H1 (cell line): ENCODE measurements around the gene TRIM58. TPM values are rescaled to one million over a fixed set of nuclear protein-coding genes. Genes with fewer than 3 reads are reported as not detected.

Source experiments
- CTCF ChIA-PET: fragments of 300-600 bp; sonication (Branson Sonifier 250); formaldehyde crosslinking; loops from one replicate; lab custom pipeline; 2021; ENCODE audit not compliant: partially characterized antibody; lab: Charles Lee
- POLR2A ChIA-PET: fragments of 300-600 bp; sonication (Branson Sonifier 250); formaldehyde crosslinking; loops from one replicate; lab custom pipeline; 2021; ENCODE audit warnings: inconsistent platforms; ENCODE audit not compliant: partially characterized antibody; lab: Charles Lee
- DNase-seq, 2 experiments: peaks; one replicate each; pipeline versions ENCODE4 v3.0.0 to v3.0.0-alpha.2; 2010 to 2022; ENCODE audit warnings: low spot score in 2 of 2, low read depth in 1 of 2, mixed read lengths in 1 of 2
- FAIRE-seq: peaks from 2 replicates; lab custom pipeline; 2011; peaks lifted over from hg19 to GRCh38; lab: Jason Lieb, UNC
- H2AFZ ChIP-seq: 2 replicates; pipeline ENCODE4 v1.8.1; 2012; ENCODE audit warnings: low read length, inconsistent platforms
- H2AK5ac ChIP-seq: 2 replicates; pipeline ENCODE4 v1.6.1; 2013; ENCODE audit warnings: low read depth, low read length
- H2BK120ac ChIP-seq: replicated peaks from 2 replicates; pipeline ENCODE3; 2013; ENCODE audit warnings: low read depth, low read length, inconsistent platforms
- H2BK12ac ChIP-seq: 2 replicates; pipeline ENCODE4 v1.6.1; 2013; ENCODE audit warnings: low read depth, low read length
- H2BK15ac ChIP-seq: 2 replicates; pipeline ENCODE4 v1.6.1; 2013; ENCODE audit warnings: low read length
- H2BK20ac ChIP-seq: 2 replicates; pipeline ENCODE4 v1.6.1; 2013; ENCODE audit warnings: low read length
- H2BK5ac ChIP-seq: 2 replicates; pipeline ENCODE4 v1.6.1; 2013; ENCODE audit warnings: low read depth, low read length
- H3K14ac ChIP-seq: 2 replicates; pipeline ENCODE4 v1.6.1; 2013; ENCODE audit warnings: inconsistent platforms; ENCODE audit not compliant: insufficient read length
- H3K18ac ChIP-seq: 2 replicates; pipeline ENCODE4 v1.6.1; 2013; ENCODE audit warnings: low read length; ENCODE audit errors: extremely low read depth
- H3K23ac ChIP-seq: 2 replicates; pipeline ENCODE4 v1.6.1; 2013; ENCODE audit warnings: inconsistent platforms; ENCODE audit not compliant: insufficient read length
- H3K23me2 ChIP-seq: 2 replicates; pipeline ENCODE4 v1.6.1; 2013; ENCODE audit warnings: low read depth, low read length
- H3K27ac ChIP-seq: 2 replicates; pipeline ENCODE4 v1.6.1; 2011; ENCODE audit warnings: low read depth, low read length, inconsistent platforms
- H3K27me3 ChIP-seq, 4 experiments: replicated peaks in 1 of 4; 1 replicate in 1 of 4; 2 replicates in 3 of 4; pipeline versions ENCODE4 v1.6.1 to v1.8.1; 2011 to 2013; ENCODE audit warnings: low read length in 3 of 4, mild to moderate bottlenecking in 3 of 4, inconsistent platforms in 2 of 4, mixed read lengths in 2 of 4, moderate library complexity in 1 of 4; ENCODE audit not compliant: control insufficient read depth in 3 of 4, insufficient read depth in 3 of 4; ENCODE audit errors: extremely low read depth in 1 of 4
- H3K36me3 ChIP-seq, 4 experiments: 2 replicates each; pipeline versions ENCODE4 v1.6.1 to v1.8.1; 2011 to 2013; ENCODE audit warnings: mild to moderate bottlenecking in 4 of 4, low read length in 3 of 4, moderate library complexity in 2 of 4, control low read depth in 1 of 4, inconsistent platforms in 1 of 4; ENCODE audit not compliant: insufficient read depth in 4 of 4, control insufficient read depth in 2 of 4
- H3K4ac ChIP-seq: replicated peaks from 2 replicates; pipeline ENCODE3; 2013; ENCODE audit warnings: low read length, low read depth, mixed read lengths, inconsistent platforms; ENCODE audit not compliant: insufficient read length
- H3K4me1 ChIP-seq, 4 experiments: replicated peaks in 1 of 4; 1 replicate in 1 of 4; 2 replicates in 3 of 4; pipeline versions ENCODE4 v1.6.1 to v1.8.1; 2011 to 2013; ENCODE audit warnings: low read length in 3 of 4, inconsistent platforms in 2 of 4, mixed read lengths in 1 of 4; ENCODE audit not compliant: insufficient read depth in 4 of 4, control insufficient read depth in 3 of 4
- H3K4me2 ChIP-seq, 2 experiments: 2 replicates each; pipeline versions ENCODE4 v1.6.1 to v1.8.1; 2011 to 2013; ENCODE audit warnings: low read depth in 2 of 2, low read length in 2 of 2, control low read depth in 1 of 2, inconsistent platforms in 1 of 2, mild to moderate bottlenecking in 1 of 2; ENCODE audit not compliant: insufficient read depth in 1 of 2
- H3K4me3 ChIP-seq, 4 experiments: fragments of 200-600, 300-600 bp in 1 of 4; sonication (generic), shearing (Covaris generic), sonication (Bioruptor Twin) in 1 of 4; 2 replicates each; pipeline versions ENCODE4 v1.5.1 to v1.8.1; 2011 to 2016; ENCODE audit warnings: low read length in 4 of 4, low read depth in 3 of 4, control low read depth in 2 of 4, inconsistent platforms in 2 of 4, mild to moderate bottlenecking in 2 of 4, mixed read lengths in 1 of 4, moderate library complexity in 1 of 4; ENCODE audit not compliant: insufficient read depth in 2 of 4; ENCODE audit errors: extremely low read depth in 1 of 4
- H3K56ac ChIP-seq: replicated peaks from 2 replicates; pipeline ENCODE3; 2013; ENCODE audit warnings: low read depth, mild to moderate bottlenecking, mixed read lengths, low read length, inconsistent platforms; ENCODE audit not compliant: insufficient read length
- H3K79me1 ChIP-seq: 2 replicates; pipeline ENCODE4 v1.6.1; 2013; ENCODE audit warnings: low read depth, low read length, control low read depth
- H3K79me2 ChIP-seq, 2 experiments: 2 replicates each; pipeline versions ENCODE4 v1.6.1 to v1.8.1; 2012 to 2013; ENCODE audit warnings: low read length in 2 of 2, mild to moderate bottlenecking in 2 of 2, inconsistent platforms in 1 of 2; ENCODE audit not compliant: insufficient read depth in 2 of 2, control insufficient read depth in 1 of 2
- H3K9ac ChIP-seq, 4 experiments: replicated peaks in 1 of 4; 1 replicate in 1 of 4; 2 replicates in 3 of 4; pipeline versions ENCODE4 v1.6.1 to v1.8.1; 2011 to 2013; ENCODE audit warnings: low read depth in 3 of 4, low read length in 3 of 4, control low read depth in 2 of 4, mild to moderate bottlenecking in 2 of 4, moderate library complexity in 2 of 4, inconsistent platforms in 1 of 4; ENCODE audit errors: extremely low read depth in 1 of 4
- H3K9me3 ChIP-seq, 2 experiments: 2 replicates each; pipeline versions ENCODE4 v1.6.1 to v1.8.1; 2012 to 2013; ENCODE audit warnings: mild to moderate bottlenecking in 2 of 2, moderate library complexity in 2 of 2, control low read depth in 1 of 2, inconsistent platforms in 1 of 2, low read depth in 1 of 2, low read length in 1 of 2, mixed read lengths in 1 of 2; ENCODE audit not compliant: insufficient read depth in 2 of 2
- H4K20me1 ChIP-seq, 2 experiments: replicated peaks in 1 of 2; 2 replicates each; pipeline versions ENCODE3 to v1.8.1; 2011 to 2013; ENCODE audit warnings: inconsistent platforms in 2 of 2, low read length in 2 of 2, mild to moderate bottlenecking in 1 of 2; ENCODE audit not compliant: insufficient read depth in 2 of 2, control insufficient read depth in 1 of 2
- H4K5ac ChIP-seq: 2 replicates; pipeline ENCODE4 v1.6.1; 2013; ENCODE audit warnings: low read length, low read depth, mixed read lengths, inconsistent platforms; ENCODE audit not compliant: insufficient read length
- H4K8ac ChIP-seq: 2 replicates; pipeline ENCODE4 v1.8.0; 2013; ENCODE audit warnings: mild to moderate bottlenecking, moderate library complexity, low read length, inconsistent platforms; ENCODE audit not compliant: insufficient read depth; ENCODE audit errors: extremely low read depth
- H4K91ac ChIP-seq: replicated peaks from 2 replicates; pipeline ENCODE3; 2013; ENCODE audit warnings: low read length, mixed read lengths, inconsistent platforms; ENCODE audit not compliant: insufficient read length
- HDAC2 ChIP-seq, 2 experiments: fragments of 300-600 bp in 1 of 2; sonication (generic) in 1 of 2; IDR thresholded peaks; 2 replicates each; pipeline ENCODE4 v1.6.1; 2011 to 2012; ENCODE audit warnings: low read depth in 2 of 2, low read length in 2 of 2, mild to moderate bottlenecking in 2 of 2, moderate library complexity in 2 of 2, borderline replicate concordance in 1 of 2, inconsistent platforms in 1 of 2
- KDM5A ChIP-seq: fragments of 200-600 bp; IDR thresholded peaks from 2 replicates; pipeline ENCODE4 v1.7.1; 2012; ENCODE audit warnings: mild to moderate bottlenecking, low read length, inconsistent platforms, mixed read lengths
- RNF2 ChIP-seq: fragments of 200-900, 300-1000 bp; sonication (generic); IDR thresholded peaks from 2 replicates; pipeline ENCODE4 v1.7.1; 2016; ENCODE audit warnings: borderline replicate concordance, low read depth, mild to moderate bottlenecking, antibody characterized with exemption, low read length; ENCODE audit not compliant: poor library complexity, severe bottlenecking; ENCODE audit errors: missing control alignments
- SIN3A ChIP-seq, 2 experiments: IDR thresholded peaks in 1 of 2; conservative IDR thresholded peaks in 1 of 2; 2 replicates each; pipeline ENCODE4 v1.6.1; 2011 to 2012; ENCODE audit warnings: low read length in 2 of 2, improper control_type of control experiment in 1 of 2, low read depth in 1 of 2, mild to moderate bottlenecking in 1 of 2
- SIX5 ChIP-seq: IDR thresholded peaks from 2 replicates; pipeline ENCODE4 v1.6.1; 2011; ENCODE audit warnings: mild to moderate bottlenecking, low read depth, low read length
- SP4 ChIP-seq: IDR thresholded peaks from 2 replicates; pipeline ENCODE4 v1.6.1; 2012; ENCODE audit warnings: low read length, inconsistent platforms
- TAF1 ChIP-seq: IDR thresholded peaks from 2 replicates; pipeline ENCODE4 v1.6.1; 2011; ENCODE audit warnings: mild to moderate bottlenecking, low read depth, low read length
- TCF12 ChIP-seq: IDR thresholded peaks from 2 replicates; pipeline ENCODE4 v1.6.1; 2011; ENCODE audit warnings: low read depth, mild to moderate bottlenecking, low read length
- WGBS, 2 experiments: shearing (Covaris generic) in 1 of 2; methylation state at CpG; one replicate each; pipeline versions ENCODE4 v1.1.6 to v1.1.7; 2013 to 2015; ENCODE audit warnings: low lambda C conversion rate in 2 of 2, mixed read lengths in 2 of 2, inconsistent platforms in 1 of 2, low coverage in 1 of 2, missing lambda C conversion rate in 1 of 2; ENCODE audit not compliant: insufficient replicate concordance in 2 of 2, insufficient coverage in 1 of 2, insufficient read length in 1 of 2; ENCODE audit errors: extremely low coverage in 1 of 2, missing lambda C conversion rate in 1 of 2; 5-methylcytosine and 5-hydroxymethylcytosine counted together
- polyA plus RNA-seq, 7 experiments: library from polyadenylated mRNA; depleted of rRNA in 3 of 7; stranded (reverse) in 5 of 7; unstranded in 2 of 7; fragments of >200 nt in 5 of 7; fragments of 200-250 nt in 2 of 7; gene quantifications; 1 replicate in 5 of 7; 2 replicates in 1 of 7; 4 replicates in 1 of 7; pipeline versions ENCODE4 v1.2.1 to v1.2.3, GENCODE V29; 2011 to 2013; ENCODE audit warnings: missing spikeins in 2 of 7, mixed read lengths in 2 of 7
- total RNA-seq: library from RNA; stranded (reverse); fragmentation: NEBNext Ultra II Directional; extraction: Animal tissue kit (Norgen Biotek cat#: 25700); gene quantifications from 2 replicates; pipeline ENCODE4 v1.2.1, GENCODE V29; 2021
- TF ChIP-seq, protein P1 (sequence below): IDR thresholded peaks from 2 replicates; pipeline ENCODE4 v1.6.1; 2012; ENCODE audit warnings: low read length, inconsistent platforms

The TRIM58 gene
- total and polyA plus RNA-seq, 2 of the 8 experiments (the other 6 are each of a cell fraction or from before 2014, with no cell fraction given): 2.8 TPM; not detected in 1

DNA sequence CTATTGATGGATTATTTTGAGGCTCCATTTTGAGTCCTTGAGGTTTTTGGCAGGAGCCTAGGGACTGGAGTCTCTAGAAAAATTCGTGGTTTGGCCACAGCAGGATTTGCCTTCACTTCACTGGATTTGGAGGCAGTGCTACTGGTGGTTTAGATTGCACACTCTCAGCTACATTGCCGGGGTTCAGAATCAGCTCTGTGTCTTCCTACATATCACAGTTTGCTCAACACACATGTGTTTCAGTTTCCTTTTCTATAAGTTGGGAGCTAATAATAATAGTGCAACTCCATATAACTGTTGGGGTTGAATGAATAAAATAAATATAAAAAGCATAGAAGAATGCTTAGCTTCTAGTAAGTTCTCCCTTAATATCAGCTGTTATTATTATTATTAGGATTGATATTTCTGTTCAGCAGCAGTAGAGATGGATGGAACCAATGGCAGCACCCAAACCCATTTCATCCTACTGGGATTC is 38.2 kb downstream of the TRIM58 start, which contains the start of gene OR2W3:
TSS of gene OR2W3 (plus strand) at position 425 of the 475 bp plus-strand sequence. CDS start at position 425, 0 bp downstream.
- H3K18ac ChIP-seq: no peak within 1 kb of the TSS
- FAIRE-seq: no peak
- H2AFZ ChIP-seq: no peak within 1 kb of the TSS
- H2BK15ac ChIP-seq: no peak within 1 kb of the TSS
- H2BK12ac ChIP-seq: no peak within 1 kb of the TSS
- 46% methylated on average over 2 of the region's 2 CpGs; no CpG with 5 or more reads in 1 of the 2 experiments for WGBS, 2 experiments
- no peak within 1 kb of the TSS for H3K27ac ChIP-seq
- no peak within 1 kb of the TSS for H3K14ac ChIP-seq
- H3K36me3 ChIP-seq: no peaks in the 10 kb centered on the region
- no peak within 1 kb of the TSS; a peak in 1 of 7 replicates for H3K9ac ChIP-seq
- H3K4me2 ChIP-seq: no peak within 1 kb of the TSS
- no peak within 1 kb of the TSS for H3K56ac ChIP-seq
- no peak within 1 kb of the TSS for H3K4me3 ChIP-seq
- H3K4ac ChIP-seq: no peak within 1 kb of the TSS
- TF ChIP-seq HDAC2 (IDR thresholded peaks at IDR 0.05; ENCODE audit: borderline replicate concordance in 1 of 2, low read depth in 2 of 2, low read length in 2 of 2): no peak
- TF ChIP-seq, protein P1, sequence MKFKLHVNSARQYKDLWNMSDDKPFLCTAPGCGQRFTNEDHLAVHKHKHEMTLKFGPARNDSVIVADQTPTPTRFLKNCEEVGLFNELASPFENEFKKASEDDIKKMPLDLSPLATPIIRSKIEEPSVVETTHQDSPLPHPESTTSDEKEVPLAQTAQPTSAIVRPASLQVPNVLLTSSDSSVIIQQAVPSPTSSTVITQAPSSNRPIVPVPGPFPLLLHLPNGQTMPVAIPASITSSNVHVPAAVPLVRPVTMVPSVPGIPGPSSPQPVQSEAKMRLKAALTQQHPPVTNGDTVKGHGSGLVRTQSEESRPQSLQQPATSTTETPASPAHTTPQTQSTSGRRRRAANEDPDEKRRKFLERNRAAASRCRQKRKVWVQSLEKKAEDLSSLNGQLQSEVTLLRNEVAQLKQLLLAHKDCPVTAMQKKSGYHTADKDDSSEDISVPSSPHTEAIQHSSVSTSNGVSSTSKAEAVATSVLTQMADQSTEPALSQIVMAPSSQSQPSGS: no peak
- no peak for TF ChIP-seq TCF12
- no peak for TF ChIP-seq SIX5
- no peak for TF ChIP-seq KDM5A
- no peak for TF ChIP-seq SP4
- TF ChIP-seq TAF1: no peak
- TF ChIP-seq RNF2: no peak
- no peak for TF ChIP-seq SIN3A (conservative IDR thresholded peaks at IDR 0.05 in 1 of 2, IDR thresholded peaks at IDR 0.05 in 1 of 2; ENCODE audit: low read depth in 1 of 2, low read length in 2 of 2)
- no peaks in the 10 kb centered on the region for H3K79me2 ChIP-seq
- no peaks in the 10 kb centered on the region for H3K23me2 ChIP-seq
- no peaks in the 10 kb centered on the region for H3K4me1 ChIP-seq
- H4K8ac ChIP-seq: no peak within 1 kb of the TSS
- no peaks in the 10 kb centered on the region for H3K79me1 ChIP-seq
- ChIA-PET POLR2A (no interaction called here), CTCF (no interaction called here)
- peaks cover 25 to 26% of the 10 kb centered on the region in 2 experiments; a peak in 3 of 4 replicates for H3K9me3 ChIP-seq
- no peak within 1 kb of the TSS for H2AK5ac ChIP-seq
- no peak within 1 kb of the TSS for H2BK20ac ChIP-seq
- no peak within 1 kb of the TSS for H4K91ac ChIP-seq
- H3K23ac ChIP-seq: no peak within 1 kb of the TSS
- no peak within 1 kb of the TSS for H2BK120ac ChIP-seq
- no peak within 1 kb of the TSS for H4K5ac ChIP-seq
- no peaks in the 10 kb centered on the region for H3K27me3 ChIP-seq
- no peaks in the 10 kb centered on the region for H4K20me1 ChIP-seq
- DNase-seq: no peak
- H2BK5ac ChIP-seq: no peak within 1 kb of the TSS
